CD4-positive, CD25-positive, alpha-beta regulatory T cell (primary cell): ENCODE results near the gene FAAH2. TPM values are rescaled to one million over a fixed set of nuclear protein-coding genes. Genes with fewer than 3 reads are reported as not detected.
"Not testable (repeated sequence)": the region's sequence is repeated elsewhere in the genome, so short reads cannot be mapped to it uniquely, and the experiment has no call there.

Experiments used
- ATAC-seq, 2 donors: fragments of 150-1000 bp; cut with Tn5 transposase; one replicate each; pipeline ENCODE4 v1.10.0; 2021; ENCODE audit warnings: low read depth in 2 of 2, moderate number of reproducible peaks in 2 of 2, moderate library complexity in 1 of 2
- DNase-seq, 3 donors: peaks; one replicate each; pipeline versions ENCODE4 v3.0.0 to v3.0.0-alpha.2; 2012 to 2022; ENCODE audit warnings: mixed read lengths in 1 of 3
- H3K27ac ChIP-seq: one replicate; pipeline ENCODE4 v1.7.0; 2013; ENCODE audit warnings: mild to moderate bottlenecking, low read length; ENCODE audit not compliant: insufficient read depth, poor library complexity, severe bottlenecking
- H3K27me3 ChIP-seq: one replicate; pipeline ENCODE4 v1.7.0; 2013; ENCODE audit warnings: low read length; ENCODE audit not compliant: control insufficient read depth, insufficient read depth
- H3K36me3 ChIP-seq: one replicate; pipeline ENCODE4 v1.7.0; 2013; ENCODE audit warnings: mild to moderate bottlenecking, low read length, moderate library complexity; ENCODE audit not compliant: control insufficient read depth, insufficient read depth
- H3K4me1 ChIP-seq: 2 replicates; pipeline ENCODE4 v1.7.0; 2013; ENCODE audit warnings: mild to moderate bottlenecking, low read length; ENCODE audit not compliant: insufficient read depth, control insufficient read depth, poor library complexity, severe bottlenecking
- H3K4me3 ChIP-seq: one replicate; pipeline ENCODE4 v1.7.0; 2013; ENCODE audit warnings: low read depth, mild to moderate bottlenecking, low read length, moderate library complexity
- H3K9me3 ChIP-seq, 2 experiments: 1 replicate in 1 of 2; 2 replicates in 1 of 2; pipeline ENCODE4 v1.7.0; 2013; ENCODE audit warnings: low read length in 2 of 2, mild to moderate bottlenecking in 1 of 2, moderate library complexity in 1 of 2; ENCODE audit not compliant: control insufficient read depth in 2 of 2
- H3K27ac Mint-ChIP-seq, 3 donors: one replicate each; pipeline ENCODE4 v1.8.0; 2020 to 2022; ENCODE audit warnings: mild to moderate bottlenecking in 3 of 3, mixed read lengths in 3 of 3, moderate library complexity in 2 of 3
- H3K27me3 Mint-ChIP-seq: one replicate; pipeline ENCODE4 v1.8.0; 2022; ENCODE audit warnings: mild to moderate bottlenecking, mixed read lengths
- H3K36me3 Mint-ChIP-seq: one replicate; pipeline ENCODE4 v1.8.0; 2020; ENCODE audit warnings: mixed read lengths
- H3K4me1 Mint-ChIP-seq, 4 donors: one replicate each; pipeline ENCODE4 v1.8.0; 2020 to 2022; ENCODE audit warnings: mixed read lengths in 4 of 4, mild to moderate bottlenecking in 1 of 4
- H3K4me3 Mint-ChIP-seq, 4 donors: one replicate each; pipeline ENCODE4 v1.8.0; 2020 to 2022; ENCODE audit warnings: mild to moderate bottlenecking in 4 of 4, mixed read lengths in 4 of 4, moderate library complexity in 3 of 4
- H3K9me3 Mint-ChIP-seq, 7 donors: one replicate each; pipeline ENCODE4 v1.8.0; 2020 to 2022; ENCODE audit warnings: mixed read lengths in 7 of 7, mild to moderate bottlenecking in 3 of 7, moderate library complexity in 2 of 7
- polyA plus RNA-seq, 4 donors: library from polyadenylated mRNA; unstranded; fragments of 300-500 nt; fragmentation: Illumina TruSeq; gene quantifications; one replicate each; pipeline ENCODE4 v1.2.3, GENCODE V29; 2021
- total RNA-seq: library from RNA; stranded (reverse); gene quantifications from one replicate; pipeline ENCODE4 v1.2.3, GENCODE V29; 2022

The FAAH2 gene
- total and polyA plus RNA-seq, 5 donors from 2014 or later, result 10.8 to 21.6 (median 14.8) TPM

DNA sequence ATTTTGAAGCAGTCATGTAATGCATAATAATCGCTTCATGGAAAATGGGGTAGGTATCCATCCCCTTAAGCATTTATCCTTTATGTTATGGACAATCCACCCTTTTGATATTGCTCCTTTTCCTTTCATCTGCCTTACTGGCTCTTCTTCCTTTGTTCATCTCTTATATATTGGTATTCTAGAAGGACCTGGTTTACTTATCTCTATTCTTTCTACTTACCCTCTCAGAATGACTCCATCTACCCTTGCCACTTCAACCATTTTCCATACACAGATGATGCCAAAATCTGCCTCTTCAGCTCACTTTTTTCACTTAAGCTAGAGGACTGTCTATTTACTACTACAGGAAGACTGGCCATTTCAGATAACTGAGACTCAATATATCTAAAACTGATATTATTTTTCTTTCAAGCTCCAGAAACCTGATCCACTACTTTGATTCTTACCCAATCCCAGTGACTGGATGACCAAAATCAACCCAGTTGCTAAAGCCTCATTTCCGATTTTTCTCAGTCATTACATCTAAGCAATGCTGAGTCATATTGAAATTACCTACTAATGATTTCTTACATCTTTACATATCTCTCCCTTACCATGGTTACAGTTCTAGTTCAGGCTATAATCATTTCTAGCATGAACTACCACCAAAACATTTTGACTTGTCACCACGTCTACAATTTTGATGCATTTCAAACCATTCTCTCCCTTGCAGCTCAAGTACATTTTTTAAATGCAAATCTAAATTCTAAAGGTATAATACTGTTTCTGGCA, 93.7 kb downstream of the FAAH2 start:
- Mint-ChIP-seq H3K36me3 (peaks cover 14% of the 10 kb centered on the region), H3K4me3 (no peak overlapping the region), H3K27me3 (no peaks in the 10 kb centered on the region), H3K27ac (no peak overlapping the region), H3K4me1 (peaks cover 0 to 8% (median 8%) of the 10 kb centered on the region in 4 donors), H3K9me3 (peaks cover 0 to 5% (median 0%) of the 10 kb centered on the region in 7 donors)
- H3K27me3 ChIP-seq, result no peaks in the 10 kb centered on the region
- H3K4me3 ChIP-seq, result no peak overlapping the region
- no peaks in the 10 kb centered on the region for H3K4me1 ChIP-seq
- H3K36me3 ChIP-seq, result peaks cover 2% of the 10 kb centered on the region
- H3K9me3 ChIP-seq, result no peaks in the 10 kb centered on the region
- H3K27ac ChIP-seq, result no peak overlapping the region
- ATAC-seq (no peak), DNase-seq (peak in 1 of 3 donors; percentile 28)

DNA sequence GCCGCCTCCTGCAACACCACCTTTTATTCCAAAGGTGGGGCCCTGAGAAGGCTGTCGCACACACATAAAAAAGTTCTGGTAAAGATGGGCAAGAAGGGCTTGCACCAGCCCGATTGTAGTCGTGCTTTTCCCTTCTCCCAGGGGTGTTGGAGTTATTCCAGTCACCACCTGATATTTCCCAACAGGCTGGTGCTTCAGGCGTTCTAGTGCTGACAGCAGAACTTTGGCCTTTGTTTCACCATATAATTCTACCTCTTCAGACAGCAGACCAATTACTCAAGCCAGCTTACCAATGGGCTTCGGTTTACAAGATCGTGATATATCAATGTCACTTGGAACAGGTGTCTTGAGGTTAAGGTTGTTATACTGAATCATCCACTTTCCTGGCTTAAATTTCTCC, 107.7 kb downstream of the FAAH2 start:
- not testable (repeated sequence) for H3K27ac ChIP-seq, H3K9me3 ChIP-seq, H3K9me3 Mint-ChIP-seq, H3K27me3 ChIP-seq, H3K4me1 Mint-ChIP-seq, H3K4me3 Mint-ChIP-seq, H3K27ac Mint-ChIP-seq, H3K4me1 ChIP-seq, DNase-seq, H3K27me3 Mint-ChIP-seq, H3K4me3 ChIP-seq, H3K36me3 ChIP-seq, ATAC-seq
- H3K36me3 Mint-ChIP-seq, result peaks cover 16% of the 10 kb centered on the region

DNA sequence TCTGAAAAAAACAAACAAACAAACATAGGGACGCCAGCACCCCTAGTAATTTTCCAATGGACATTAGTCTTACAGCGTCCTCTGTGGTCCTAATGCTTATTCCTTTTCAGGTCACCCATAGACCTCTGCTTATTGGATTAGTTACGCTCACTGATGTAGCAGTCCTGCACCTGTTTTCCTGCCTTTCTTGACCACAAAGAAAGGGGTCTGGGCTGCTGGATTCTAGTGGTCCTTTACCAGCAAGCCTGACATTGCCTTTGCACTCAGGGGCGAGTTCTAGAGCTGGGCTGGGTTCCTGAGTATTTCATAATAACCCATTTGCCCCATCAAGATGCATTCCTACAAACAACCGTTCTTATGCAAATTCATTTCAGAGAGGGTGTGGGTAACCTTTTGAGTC, 116.7 kb downstream of the FAAH2 start:
- H3K27ac Mint-ChIP-seq, H3K36me3 ChIP-seq, H3K27me3 Mint-ChIP-seq, DNase-seq, ATAC-seq, H3K27ac ChIP-seq, H3K27me3 ChIP-seq, H3K4me3 Mint-ChIP-seq, H3K4me3 ChIP-seq, H3K4me1 Mint-ChIP-seq, H3K4me1 ChIP-seq, H3K9me3 ChIP-seq, H3K9me3 Mint-ChIP-seq, H3K36me3 Mint-ChIP-seq: not testable (repeated sequence)

DNA sequence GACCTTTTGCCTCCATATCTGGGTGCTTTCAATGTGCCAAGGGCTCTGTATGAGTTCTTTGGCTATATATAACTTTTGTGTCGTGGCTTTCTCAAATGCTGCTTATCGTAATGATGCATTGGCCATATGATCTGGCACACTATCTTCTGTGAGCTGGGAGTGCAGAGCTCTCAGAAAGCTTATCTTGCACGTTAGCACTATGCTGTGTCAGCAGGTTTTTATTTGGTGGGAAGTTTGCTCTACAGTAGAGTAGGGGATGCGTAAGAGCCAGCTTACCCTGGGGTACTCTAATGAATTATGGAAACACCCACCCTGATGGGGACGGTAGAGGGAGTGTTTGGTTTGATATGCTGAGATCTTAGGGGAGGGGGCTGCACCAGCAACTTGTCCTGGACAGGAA, 119.6 kb downstream of the FAAH2 start:
- no peaks in the 10 kb centered on the region for H3K4me1 ChIP-seq
- no peaks in the 10 kb centered on the region for H3K36me3 ChIP-seq
- Mint-ChIP-seq H3K27me3 (no peaks in the 10 kb centered on the region), H3K36me3 (peaks cover 4% of the 10 kb centered on the region), H3K4me3 (no peak overlapping the region), H3K9me3 (peaks cover 0 to 10% (median 5%) of the 10 kb centered on the region in 7 donors), H3K4me1 (no peaks in the 10 kb centered on the region), H3K27ac (no peak overlapping the region)
- no peak for DNase-seq
- no peaks in the 10 kb centered on the region for H3K9me3 ChIP-seq
- no peak overlapping the region for H3K4me3 ChIP-seq
- H3K27me3 ChIP-seq, result no peaks in the 10 kb centered on the region
- H3K27ac ChIP-seq, result no peak overlapping the region
- ATAC-seq, result no peak

DNA sequence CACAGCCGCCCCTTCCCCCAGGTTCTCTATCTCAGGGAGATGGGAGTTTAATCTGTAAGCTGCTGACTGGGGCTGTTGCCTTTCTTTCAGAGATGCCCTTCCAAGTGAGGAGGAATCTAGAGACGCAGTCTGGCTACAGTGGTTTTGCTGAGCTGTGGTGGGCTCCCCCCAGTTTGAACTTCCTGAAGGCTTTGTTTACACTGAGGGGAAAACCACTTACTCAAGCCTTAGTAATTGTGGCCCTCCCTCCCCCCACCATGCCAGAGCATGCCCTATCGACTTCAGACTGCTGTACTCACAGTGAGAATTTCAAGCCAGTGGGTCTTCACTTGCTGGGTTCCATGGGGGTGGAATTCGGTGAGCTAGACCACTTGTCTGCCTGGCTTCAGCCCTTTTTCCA, 131.3 kb downstream of the FAAH2 start:
- no peak overlapping the region for H3K27ac ChIP-seq
- peaks cover 0 to 3% (median 0%) of the 10 kb centered on the region in 4 donors for H3K4me1 Mint-ChIP-seq
- H3K9me3 Mint-ChIP-seq, result peaks cover 0 to 13% (median 2%) of the 10 kb centered on the region in 7 donors
- no peaks in the 10 kb centered on the region for H3K4me1 ChIP-seq
- H3K27ac Mint-ChIP-seq, result no peak overlapping the region
- H3K27me3 Mint-ChIP-seq, result no peaks in the 10 kb centered on the region
- H3K4me3 ChIP-seq, result no peak overlapping the region
- no peaks in the 10 kb centered on the region for H3K27me3 ChIP-seq
- H3K36me3 Mint-ChIP-seq, result peaks cover 19% of the 10 kb centered on the region
- H3K36me3 ChIP-seq, result no peaks in the 10 kb centered on the region
- ATAC-seq (no peak), DNase-seq (no peak)
- no peak overlapping the region for H3K4me3 Mint-ChIP-seq
- H3K9me3 ChIP-seq, result peaks cover 0 to 3% of the 10 kb centered on the region in 2 experiments

DNA sequence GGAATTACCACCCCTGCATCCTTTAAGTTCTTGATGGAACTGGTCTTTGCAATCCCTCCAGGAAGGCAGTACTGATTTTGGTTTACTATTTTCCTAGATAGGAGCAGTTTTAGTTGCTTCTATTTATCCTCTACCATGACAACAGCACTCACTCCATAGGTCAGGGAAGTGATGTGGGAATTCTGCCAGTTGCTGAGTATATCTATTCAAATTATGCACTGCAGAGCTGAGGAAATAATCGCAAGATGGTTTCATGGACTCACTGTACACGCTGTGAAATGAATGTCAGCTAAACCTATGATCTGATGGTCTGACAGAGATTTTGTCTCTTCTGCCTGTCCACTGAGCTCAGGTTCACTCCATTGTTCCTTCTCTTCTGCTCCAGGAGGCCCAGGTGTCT, 135.8 kb downstream of the FAAH2 start:
- Mint-ChIP-seq H3K36me3 (peaks cover 9% of the 10 kb centered on the region), H3K27me3 (no peaks in the 10 kb centered on the region), H3K9me3 (peaks cover 0 to under 1% (median 0%) of the 10 kb centered on the region in 7 donors), H3K4me1 (no peaks in the 10 kb centered on the region), H3K4me3 (no peak overlapping the region), H3K27ac (no peak overlapping the region)
- Histone ChIP-seq H3K4me3 (no peak overlapping the region), H3K4me1 (no peaks in the 10 kb centered on the region), H3K27me3 (no peaks in the 10 kb centered on the region), H3K27ac (no peak overlapping the region), H3K9me3 (peaks cover 0 to 2% of the 10 kb centered on the region in 2 experiments), H3K36me3 (no peaks in the 10 kb centered on the region)
- no peak for DNase-seq
- ATAC-seq, result no peak

DNA sequence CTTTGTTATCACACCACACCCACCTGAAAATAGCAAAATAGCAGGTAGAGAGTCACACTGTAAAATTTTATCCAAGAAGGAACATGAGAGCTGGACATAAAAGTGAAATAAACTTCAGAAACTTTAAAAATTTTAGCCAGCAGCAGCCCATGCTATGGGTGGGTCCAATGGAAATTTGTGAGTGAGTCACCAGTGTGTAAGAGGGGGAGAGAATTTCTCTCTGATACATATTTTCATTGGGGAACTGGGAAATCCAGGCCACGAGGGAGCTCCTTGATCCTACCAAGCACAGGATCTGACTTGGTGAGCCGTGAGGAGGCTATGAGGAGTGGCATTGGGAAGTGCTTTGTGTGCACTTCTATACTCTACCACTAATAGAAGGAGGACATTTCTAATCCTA, 136.3 kb downstream of the FAAH2 start:
- no peak overlapping the region for H3K27ac Mint-ChIP-seq
- no peak overlapping the region for H3K4me3 Mint-ChIP-seq
- Histone ChIP-seq H3K9me3 (peaks cover 0 to 2% of the 10 kb centered on the region in 2 experiments), H3K27ac (no peak overlapping the region), H3K4me3 (no peak overlapping the region), H3K27me3 (no peaks in the 10 kb centered on the region), H3K36me3 (no peaks in the 10 kb centered on the region), H3K4me1 (no peaks in the 10 kb centered on the region)
- DNase-seq, result no peak
- no peaks in the 10 kb centered on the region for H3K27me3 Mint-ChIP-seq
- ATAC-seq, result no peak
- peaks cover 0 to 2% (median 0%) of the 10 kb centered on the region in 7 donors for H3K9me3 Mint-ChIP-seq
- H3K36me3 Mint-ChIP-seq, result peaks cover 9% of the 10 kb centered on the region
- no peaks in the 10 kb centered on the region for H3K4me1 Mint-ChIP-seq

DNA sequence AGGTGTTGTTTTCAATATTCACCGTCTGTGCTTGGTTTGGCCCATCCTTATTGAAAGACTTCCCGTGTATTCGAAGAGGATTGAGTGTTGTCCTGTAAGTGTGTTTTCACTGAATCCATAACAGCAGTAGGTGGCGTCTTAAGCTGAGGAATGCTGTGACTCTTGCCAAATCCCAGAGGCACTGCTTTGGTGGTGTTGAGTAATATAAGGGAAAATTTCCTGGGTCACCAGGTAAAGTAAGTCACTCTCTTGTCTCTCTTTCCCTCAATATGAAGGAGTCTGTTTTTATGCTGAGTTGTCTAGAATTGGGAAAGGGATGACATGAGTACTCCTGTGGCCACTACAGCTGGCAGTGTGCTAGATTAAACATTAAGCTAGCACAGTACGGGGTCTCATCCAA, 158.6 kb downstream of the FAAH2 start:
- Histone ChIP-seq H3K27ac (no peak overlapping the region), H3K4me3 (no peak overlapping the region), H3K4me1 (no peaks in the 10 kb centered on the region), H3K9me3 (no peaks in the 10 kb centered on the region), H3K36me3 (peaks cover 2% of the 10 kb centered on the region), H3K27me3 (no peaks in the 10 kb centered on the region)
- Mint-ChIP-seq H3K27me3 (no peaks in the 10 kb centered on the region), H3K36me3 (peaks cover 4% of the 10 kb centered on the region), H3K4me1 (peaks cover 0 to 1% (median 0%) of the 10 kb centered on the region in 4 donors), H3K4me3 (no peak overlapping the region), H3K9me3 (peaks cover 0 to 5% (median 0%) of the 10 kb centered on the region in 7 donors), H3K27ac (no peak overlapping the region)
- DNase-seq, result no peak
- no peak for ATAC-seq
